Measurements from ENCODE around the gene ZNF467.

- TF ChIP-seq CTCF (IDR thresholded peaks at IDR 0.05) (no peak), EP300 (IDR thresholded peaks at IDR 0.05) (no peak)
Measured at GRCh38 chr7:149734791-149735075, 38.7 kb downstream of the ZNF467 start.

Measured in ovary (tissue), 3 donors.